Kidney epithelial cell (primary cell): ENCODE measurements around the gene IL17RD. TPM values are rescaled to one million over a fixed set of nuclear protein-coding genes. Genes with fewer than 3 reads are reported as not detected.

Experiments used
- DNase-seq: peaks from one replicate; pipeline ENCODE4 v3.0.0-alpha.2; 2010; ENCODE audit warnings: low read depth
- H3K27me3 ChIP-seq: 2 replicates; pipeline ENCODE4 v1.6.0; 2011; ENCODE audit warnings: low read length; ENCODE audit not compliant: control insufficient read depth, insufficient read depth
- H3K36me3 ChIP-seq: 2 replicates; pipeline ENCODE4 v1.5.1; 2011; ENCODE audit warnings: low read length; ENCODE audit not compliant: control insufficient read depth, insufficient read depth
- H3K4me3 ChIP-seq: 2 replicates; pipeline ENCODE4 v1.5.1; 2011; ENCODE audit warnings: low read depth, mild to moderate bottlenecking, control low read depth, low read length
- total RNA-seq: library from RNA; depleted of rRNA; stranded (reverse); fragments of >200 nt; gene quantifications from 2 replicates; pipeline ENCODE4 v1.2.3, GENCODE V29; 2015
- TF ChIP-seq, protein P1 (sequence below): IDR thresholded peaks from 2 replicates; pipeline ENCODE4 v1.5.1; 2011; ENCODE audit warnings: mild to moderate bottlenecking, moderate library complexity, low read length, control low read depth, inconsistent platforms; ENCODE audit not compliant: insufficient read depth, poor library complexity, severe bottlenecking

Gene IL17RD
- total RNA-seq, 1 donor from 2014 or later, result 25.7 TPM

DNA sequence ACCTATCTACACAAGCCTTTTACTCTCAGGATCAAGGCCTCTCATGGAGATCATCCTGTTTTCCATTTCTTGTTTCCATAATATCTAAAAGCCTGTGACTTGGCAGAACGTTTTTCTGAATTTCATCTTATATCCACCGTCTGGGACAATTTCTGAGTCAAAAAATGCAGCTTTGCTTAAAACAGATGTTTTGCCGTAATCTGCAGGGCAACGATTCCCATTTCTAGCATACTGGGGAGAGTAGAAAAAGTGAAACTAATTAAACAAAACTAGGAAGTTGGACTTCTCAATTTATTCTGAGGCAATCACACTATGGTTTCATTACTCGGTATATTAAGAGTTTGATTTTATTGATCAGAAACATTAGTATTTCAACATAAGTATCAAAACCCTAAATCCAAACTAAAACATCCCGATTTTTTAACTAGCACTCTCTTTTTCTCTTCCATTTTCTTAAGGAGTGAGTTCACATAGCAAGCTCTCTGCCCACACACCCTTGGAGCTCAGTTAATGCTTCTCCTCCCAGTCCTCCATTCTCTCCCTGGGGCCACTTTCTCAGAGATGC, 71.1 kb downstream of the IL17RD start:
- no peaks in the 10 kb centered on the region for H3K27me3 ChIP-seq
- no peak for DNase-seq
- TF ChIP-seq, protein P1, sequence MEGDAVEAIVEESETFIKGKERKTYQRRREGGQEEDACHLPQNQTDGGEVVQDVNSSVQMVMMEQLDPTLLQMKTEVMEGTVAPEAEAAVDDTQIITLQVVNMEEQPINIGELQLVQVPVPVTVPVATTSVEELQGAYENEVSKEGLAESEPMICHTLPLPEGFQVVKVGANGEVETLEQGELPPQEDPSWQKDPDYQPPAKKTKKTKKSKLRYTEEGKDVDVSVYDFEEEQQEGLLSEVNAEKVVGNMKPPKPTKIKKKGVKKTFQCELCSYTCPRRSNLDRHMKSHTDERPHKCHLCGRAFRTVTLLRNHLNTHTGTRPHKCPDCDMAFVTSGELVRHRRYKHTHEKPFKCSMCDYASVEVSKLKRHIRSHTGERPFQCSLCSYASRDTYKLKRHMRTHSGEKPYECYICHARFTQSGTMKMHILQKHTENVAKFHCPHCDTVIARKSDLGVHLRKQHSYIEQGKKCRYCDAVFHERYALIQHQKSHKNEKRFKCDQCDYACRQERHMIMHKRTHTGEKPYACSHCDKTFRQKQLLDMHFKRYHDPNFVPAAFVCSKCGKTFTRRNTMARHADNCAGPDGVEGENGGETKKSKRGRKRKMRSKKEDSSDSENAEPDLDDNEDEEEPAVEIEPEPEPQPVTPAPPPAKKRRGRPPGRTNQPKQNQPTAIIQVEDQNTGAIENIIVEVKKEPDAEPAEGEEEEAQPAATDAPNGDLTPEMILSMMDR, result no peak
- no peak overlapping the region for H3K4me3 ChIP-seq
- H3K36me3 ChIP-seq, result peaks cover 1% of the 10 kb centered on the region

DNA sequence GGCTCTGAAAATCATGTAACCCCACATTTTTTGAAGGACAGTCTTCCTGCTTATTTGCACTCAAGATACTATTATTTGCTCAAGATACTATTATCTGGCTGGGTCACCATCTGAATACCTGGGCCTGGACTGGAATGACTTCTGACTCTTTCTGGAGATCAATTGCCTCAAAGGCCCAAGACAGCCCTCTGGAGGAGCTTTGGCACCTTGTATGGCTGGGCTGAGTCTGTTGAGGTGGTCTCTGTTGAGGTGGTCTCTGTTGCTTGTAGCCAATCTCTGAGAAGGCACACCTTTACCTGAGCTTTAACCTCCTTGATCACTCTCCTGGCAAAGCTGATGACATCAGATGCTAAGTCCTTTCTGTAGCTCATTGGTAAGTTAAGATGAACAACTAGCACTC, 71.7 kb downstream of the IL17RD start:
- no peak overlapping the region for H3K4me3 ChIP-seq
- peaks cover 1% of the 10 kb centered on the region for H3K36me3 ChIP-seq
- no peak for DNase-seq
- TF ChIP-seq, protein P1, result no peak
- no peaks in the 10 kb centered on the region for H3K27me3 ChIP-seq

DNA sequence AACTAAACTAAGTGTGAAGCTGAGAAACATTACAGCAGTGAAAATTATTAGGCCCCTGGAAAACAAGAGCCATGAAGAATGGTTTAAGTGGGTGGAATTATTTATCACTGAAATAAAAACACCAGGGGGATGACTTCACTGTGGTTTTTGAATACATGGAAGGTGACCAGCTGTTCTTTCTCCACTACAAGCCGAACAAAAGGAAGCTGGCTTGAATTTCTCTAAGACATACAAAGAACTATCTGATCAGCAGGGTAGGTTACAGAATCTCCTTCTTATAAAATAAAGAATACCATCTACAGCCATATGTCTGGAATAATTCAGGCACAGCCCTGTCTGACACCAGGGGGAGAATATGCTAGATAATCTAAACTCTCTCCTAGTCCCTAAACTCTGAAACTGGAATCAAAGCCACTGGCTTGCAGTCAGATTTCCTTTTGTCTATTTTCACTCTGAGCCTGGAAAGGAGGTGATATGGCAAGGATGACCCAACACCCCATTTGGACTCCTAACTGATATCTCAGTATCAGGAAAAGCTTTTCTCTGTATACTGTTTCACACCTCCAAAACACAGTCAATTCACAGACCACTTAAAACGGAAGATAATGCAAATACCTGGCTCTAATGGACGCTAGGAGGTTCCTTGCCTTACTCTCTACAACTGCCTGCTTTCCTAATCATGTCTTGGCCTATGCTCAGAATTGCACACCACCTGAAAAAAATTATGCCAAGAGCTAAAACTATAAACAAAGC, 73.5 kb downstream of the IL17RD start:
- H3K4me3 ChIP-seq, result no peak overlapping the region
- no peaks in the 10 kb centered on the region for H3K27me3 ChIP-seq
- no peak for DNase-seq
- H3K36me3 ChIP-seq, result no peaks in the 10 kb centered on the region
- TF ChIP-seq, protein P1, result no peak

DNA sequence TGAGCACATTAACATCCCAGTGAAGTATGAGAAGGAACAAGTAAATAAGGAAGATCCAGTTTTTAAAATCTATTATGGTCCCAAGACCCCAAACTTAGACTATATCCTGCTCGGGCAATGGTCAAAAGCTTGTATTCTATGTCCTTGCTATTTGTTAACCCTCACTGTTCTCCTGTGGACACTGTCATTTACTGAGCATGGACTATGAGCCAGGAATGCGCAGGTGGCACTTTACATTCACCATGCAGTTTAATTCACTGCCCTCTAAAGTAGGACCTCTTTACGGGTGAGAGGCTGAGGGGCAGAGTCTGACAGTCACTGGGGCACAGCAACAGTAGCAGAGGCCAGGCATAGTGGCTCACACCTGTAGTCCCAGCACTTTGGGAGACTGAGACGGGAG, 76.1 kb downstream of the IL17RD start:
- no peak overlapping the region for H3K4me3 ChIP-seq
- DNase-seq, result no peak
- TF ChIP-seq, protein P1, result no peak

DNA sequence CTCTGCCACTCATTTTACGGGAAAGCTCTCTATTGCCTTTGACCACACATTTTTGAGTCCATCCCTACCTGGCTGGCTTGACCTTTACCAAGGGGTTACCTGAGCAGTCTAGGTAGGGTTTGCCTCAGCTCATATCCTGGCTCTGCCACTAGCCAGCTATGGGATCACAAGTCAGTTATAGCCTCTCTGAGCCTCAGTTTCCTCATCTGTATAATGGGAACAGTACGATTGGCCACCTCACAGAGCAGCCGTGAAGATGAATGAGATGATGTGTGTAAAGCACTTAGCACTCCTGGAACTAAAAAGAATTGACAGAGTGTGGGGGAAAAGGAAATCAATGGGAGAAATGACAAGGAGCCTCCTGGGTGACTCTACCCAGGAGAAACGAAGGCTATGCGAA, 76.7 kb downstream of the IL17RD start:
- H3K27me3 ChIP-seq, result no peaks in the 10 kb centered on the region
- TF ChIP-seq, protein P1, result no peak
- H3K4me3 ChIP-seq, result no peak overlapping the region
- H3K36me3 ChIP-seq, result no peaks in the 10 kb centered on the region
- DNase-seq, result no peak

More for the DNA sequence above, 76.1 kb downstream of the IL17RD start:
- H3K36me3 ChIP-seq, result no peaks in the 10 kb centered on the region
- H3K27me3 ChIP-seq, result no peaks in the 10 kb centered on the region
